T47D (cell line): ENCODE measurements around the gene SPG7.

Experiments
- DNase-seq, 2 experiments: peaks; one replicate each; pipeline versions ENCODE4 v3.0.0 to v3.0.0-alpha.2; 2011 to 2012; ENCODE audit warnings: low read depth in 1 of 2, low spot score in 1 of 2
- JUND ChIP-seq: IDR thresholded peaks from 2 replicates; pipeline ENCODE4 v1.6.1; 2012; ENCODE audit warnings: low read depth
- in situ Hi-C: cut with HindIII; loops from 2 replicates; pipeline ENCODE4 v1.10.0; 2016; ENCODE audit warnings: low sequenced_read_pairs, low pct_unique_long_range_greater_than_20kb

SPG7 gene

GRCh38 chr16:89531821-89532526, 23.8 kb downstream of the SPG7 start:
- no peak for DNase-seq
- no peak for TF ChIP-seq JUND
- in situ Hi-C loops, result no loop called here

GRCh38 chr16:89534252-89534756, 26.1 kb downstream of the SPG7 start:
- in situ Hi-C loops, result no loop called here
- DNase-seq, result no peak
- no peak for TF ChIP-seq JUND

GRCh38 chr16:89536371-89536770, 28.2 kb downstream of the SPG7 start:
- in situ Hi-C loops, result no loop called here
- TF ChIP-seq JUND, result no peak
- DNase-seq, result no peak

- TF ChIP-seq JUND, result no peak
- in situ Hi-C loops, result no loop called here
- no peak for DNase-seq
Observed at GRCh38 chr16:89536886-89537548, 28.8 kb downstream of the SPG7 start.

- TF ChIP-seq JUND, result no peak
- DNase-seq, result no peak
- in situ Hi-C loops, result no loop called here
Observed at GRCh38 chr16:89537549-89537925, 29.3 kb downstream of the SPG7 start.

- no peak for DNase-seq
- in situ Hi-C loops, result no loop called here
- TF ChIP-seq JUND, result no peak
Observed at GRCh38 chr16:89538286-89538685, 30.1 kb downstream of the SPG7 start.

GRCh38 chr16:89540557-89540956, 32.4 kb downstream of the SPG7 start:
- TF ChIP-seq JUND, result no peak
- in situ Hi-C loops, result no loop called here

GRCh38 chr16:89541792-89542191, 33.6 kb downstream of the SPG7 start:
- TF ChIP-seq JUND, result no peak
- in situ Hi-C loops, result no loop called here
- DNase-seq, result no peak

More at GRCh38 chr16:89540557-89540956, 32.4 kb downstream of the SPG7 start:
- no peak for DNase-seq

- TF ChIP-seq JUND, result no peak
- DNase-seq, result no peak
- in situ Hi-C loops, result no loop called here
Observed at GRCh38 chr16:89544113-89544512, 35.9 kb downstream of the SPG7 start.

GRCh38 chr16:89544713-89545043, 36.5 kb downstream of the SPG7 start:
- TF ChIP-seq JUND, result no peak
- in situ Hi-C loops, result no loop called here
- DNase-seq, result no peak

- DNase-seq, result no peak
- no peak for TF ChIP-seq JUND
- in situ Hi-C loops, result no loop called here
Observed at GRCh38 chr16:89545044-89545830, 37.0 kb downstream of the SPG7 start.

- DNase-seq, result no peak
- no peak for TF ChIP-seq JUND
- in situ Hi-C loops, result no loop called here
Observed at GRCh38 chr16:89545831-89546574, 37.8 kb downstream of the SPG7 start.
